ENCODE data around the gene ZFP82.

DNA sequence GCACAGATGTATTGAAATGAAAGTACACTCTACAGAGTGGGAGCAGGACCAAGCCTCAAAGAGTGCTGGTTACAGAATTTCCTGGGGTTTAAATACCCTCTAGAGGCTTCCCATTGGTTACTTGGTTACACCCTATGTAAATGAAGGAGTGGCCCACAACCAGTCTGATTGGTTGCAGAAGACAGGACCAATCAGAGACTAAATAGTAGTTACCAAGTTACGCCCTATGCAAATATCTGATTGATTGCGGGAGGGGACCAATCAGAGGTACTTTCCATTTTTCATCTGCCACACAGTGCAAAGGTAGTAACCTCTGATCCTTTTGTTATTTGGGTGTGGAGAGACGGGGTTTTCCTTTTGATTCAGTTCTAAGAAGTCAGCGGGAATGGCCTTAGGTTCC, 5.5 kb upstream of the ZFP82 start:
- no peak for TF ChIP-seq HDGF (IDR thresholded peaks at IDR 0.05; ENCODE audit: borderline replicate concordance)
- no peak for TF ChIP-seq FOXA1 (IDR thresholded peaks at IDR 0.05)
- TF ChIP-seq FOXM1 (IDR thresholded peaks at IDR 0.05; ENCODE audit: borderline replicate concordance) = no peak
- no peak for TF ChIP-seq ELF4 (IDR thresholded peaks at IDR 0.05)
- no peak for TF ChIP-seq SUZ12 (IDR thresholded peaks at IDR 0.05)
- TF ChIP-seq, protein P1, sequence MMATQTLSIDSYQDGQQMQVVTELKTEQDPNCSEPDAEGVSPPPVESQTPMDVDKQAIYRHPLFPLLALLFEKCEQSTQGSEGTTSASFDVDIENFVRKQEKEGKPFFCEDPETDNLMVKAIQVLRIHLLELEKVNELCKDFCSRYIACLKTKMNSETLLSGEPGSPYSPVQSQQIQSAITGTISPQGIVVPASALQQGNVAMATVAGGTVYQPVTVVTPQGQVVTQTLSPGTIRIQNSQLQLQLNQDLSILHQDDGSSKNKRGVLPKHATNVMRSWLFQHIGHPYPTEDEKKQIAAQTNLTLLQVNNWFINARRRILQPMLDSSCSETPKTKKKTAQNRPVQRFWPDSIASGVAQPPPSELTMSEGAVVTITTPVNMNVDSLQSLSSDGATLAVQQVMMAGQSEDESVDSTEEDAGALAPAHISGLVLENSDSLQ (IDR thresholded peaks at IDR 0.05) = no peak
- no peak for TF ChIP-seq NFRKB (IDR thresholded peaks at IDR 0.05)
- no peak for TF ChIP-seq CTBP1 (IDR thresholded peaks at IDR 0.05; ENCODE audit: borderline replicate concordance)
- TF ChIP-seq L3MBTL2 (conservative IDR thresholded peaks at IDR 0.05) = no peak
- no peak for TF ChIP-seq TARDBP (IDR thresholded peaks at IDR 0.05)
